Measurements from ENCODE around the gene AMOT.

GRCh38 chrX:112889400-112889799, 48.8 kb upstream of the AMOT start:
- TF ChIP-seq REST (IDR thresholded peaks at IDR 0.05; ENCODE audit: insufficient read depth in 1 of 2, low read depth in 2 of 2, low read length in 1 of 2) (no peak), CTCF (IDR thresholded peaks at IDR 0.05) (no peak)

Data from Panc1 (cell line).